Measurements from ENCODE around the gene PPTC7.
"Not testable (repeated sequence)": the region's sequence is repeated elsewhere in the genome, so short reads cannot be mapped to it uniquely, and the experiment has no call there.

The PPTC7 gene

GRCh38 chr12:110583137-110584059 lies at the start of gene PPTC7:
Gene PPTC7 (minus strand): TSS chr12:110583318. CDS start chr12:110583031, 287 bp downstream.
- DNase-seq = peak; percentile 58

- DNase-seq = no peak
These were observed 44.5 kb upstream of the PPTC7 start for GRCh38 chr12:110627500-110628195.

- no peak for DNase-seq
These were observed 39.5 kb upstream of the PPTC7 start for GRCh38 chr12:110622582-110622981.

- no peak for DNase-seq
These were observed 36.4 kb upstream of the PPTC7 start for GRCh38 chr12:110619534-110619953.

- DNase-seq = no peak
These were observed 33.5 kb upstream of the PPTC7 start for GRCh38 chr12:110616471-110617115.

GRCh38 chr12:110615171-110615570 lies 32.1 kb upstream of the PPTC7 start:
- no peak for DNase-seq

GRCh38 chr12:110613771-110614684 lies 30.9 kb upstream of the PPTC7 start, which contains the start of gene TCTN1:
Gene TCTN1 (plus strand): TSS chr12:110614129. CDS start chr12:110614183, 54 bp downstream.
- peak; percentile 42 for DNase-seq

- DNase-seq = no peak
These were observed 30.1 kb upstream of the PPTC7 start for GRCh38 chr12:110613071-110613770.

GRCh38 chr12:110606253-110606611 lies 23.1 kb upstream of the PPTC7 start:
- no peak for DNase-seq

GRCh38 chr12:110602085-110602814 lies 19.1 kb upstream of the PPTC7 start:
- DNase-seq = not testable (repeated sequence)

GRCh38 chr12:110600254-110600653 lies 17.1 kb upstream of the PPTC7 start:
- no peak for DNase-seq

- no peak for DNase-seq
These were observed 16.2 kb upstream of the PPTC7 start for GRCh38 chr12:110599334-110599733.

GRCh38 chr12:110597885-110598284 lies 14.8 kb upstream of the PPTC7 start:
- DNase-seq = no peak

GRCh38 chr12:110592919-110593318 lies 9.8 kb upstream of the PPTC7 start:
- DNase-seq = not testable (repeated sequence)

GRCh38 chr12:110592078-110592477 lies 9.0 kb upstream of the PPTC7 start:
- no peak for DNase-seq

- DNase-seq = no peak
These were observed 8.4 kb upstream of the PPTC7 start for GRCh38 chr12:110591451-110592051.

- DNase-seq = no peak
These were observed 7.7 kb upstream of the PPTC7 start for GRCh38 chr12:110590806-110591326.

GRCh38 chr12:110590059-110590458 lies 6.9 kb upstream of the PPTC7 start:
- DNase-seq = no peak

- not testable (repeated sequence) for DNase-seq
These were observed 4.0 kb upstream of the PPTC7 start for GRCh38 chr12:110587102-110587501.

GRCh38 chr12:110585231-110585799 lies 2.2 kb upstream of the PPTC7 start:
- no peak for DNase-seq
